ENCODE data around the gene KRT36.

Gene KRT36

DNA sequence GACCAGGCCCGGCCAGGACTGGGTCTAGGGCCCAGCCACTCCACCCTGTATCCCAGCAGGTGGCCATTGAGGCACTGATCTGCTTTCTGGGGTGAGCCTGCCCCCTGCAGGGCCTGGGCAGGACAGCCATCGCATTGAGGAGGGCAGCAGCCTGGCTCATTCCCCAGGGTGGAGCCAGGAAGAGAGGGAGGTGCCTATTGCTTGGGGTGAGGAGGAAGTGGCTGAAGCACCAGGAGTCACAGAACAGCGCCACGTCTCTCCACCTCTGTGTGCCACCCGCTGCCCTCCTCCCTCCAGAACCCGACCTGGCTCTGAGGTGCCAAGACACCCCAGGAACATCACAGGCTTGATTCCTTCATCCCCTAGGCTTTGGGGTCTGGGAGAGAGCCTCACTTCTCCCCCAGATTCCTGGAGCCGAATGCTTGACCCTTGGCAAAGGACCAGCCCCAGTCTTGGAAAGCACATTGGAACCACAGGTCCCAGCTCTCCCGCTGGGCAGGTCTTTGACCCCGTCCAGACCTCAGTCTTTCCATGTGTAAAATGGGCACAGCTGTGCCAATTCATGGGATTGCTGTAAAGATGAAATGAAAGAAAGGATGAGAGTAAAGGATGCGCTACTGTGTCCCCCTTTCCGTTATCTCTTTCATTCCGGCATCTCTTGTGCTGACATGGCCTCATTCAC, 7.2 kb upstream of the KRT36 start:
- H3K36me3 ChIP-seq: no peaks in the 10 kb centered on the region
- H3K9ac ChIP-seq: peak overlapping the region in 3 of 11 experiments; percentile 31 to 51 (median 49); a peak in 4 of 22 replicates
- TF ChIP-seq Cebpa-rat (IDR thresholded peaks at IDR 0.05): no peak
- H4K20me1 ChIP-seq: no peaks in the 10 kb centered on the region
- 0 out of 22 replicates have a peak, but pooled peaks cover 0 to 5% (median 0%) of the 10 kb centered on the region in 11 experiments for H3K9me3 ChIP-seq (replicated peaks in 1 of 11)
- H3K4me1 ChIP-seq: peaks cover 27 to 85% (median 62%) of the 10 kb centered on the region in 10 experiments
- no peaks in the 10 kb centered on the region for H3K27me3 ChIP-seq
- H3K27ac ChIP-seq: peak overlapping the region; percentile 41 to 83 (median 67); a peak in 19 of 22 replicates
- H3K4me2 ChIP-seq: peak overlapping the region; percentile 35 to 88 (median 75)
- H3K4me3 ChIP-seq: peak overlapping the region in 1 of 10 experiments; percentile 25; a peak in 2 of 20 replicates

DNA sequence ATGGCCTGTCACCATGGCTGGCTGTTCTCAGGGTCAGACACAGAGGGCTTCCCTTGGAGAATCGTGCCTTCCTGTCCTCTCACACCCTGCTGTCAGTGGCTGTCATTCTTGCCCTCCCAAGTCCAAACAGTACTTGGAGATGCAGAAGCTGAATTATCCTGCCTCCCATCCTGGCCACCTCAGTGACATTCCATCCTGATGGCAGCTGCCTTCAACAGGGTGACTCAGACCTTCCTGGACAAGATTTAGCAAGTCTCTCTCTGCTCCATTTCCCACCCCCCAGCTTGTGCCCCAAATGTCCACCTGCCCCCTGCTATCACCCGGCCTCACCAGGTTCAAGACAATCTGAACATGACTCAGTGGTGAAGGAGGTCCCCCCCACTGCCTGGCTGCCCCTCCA, 4.8 kb upstream of the KRT36 start:
- peak overlapping the region in 1 of 11 experiments; percentile 3; a peak in 1 of 22 replicates for H3K27ac ChIP-seq
- TF ChIP-seq Cebpa-rat (IDR thresholded peaks at IDR 0.05): no peak
- no peaks in the 10 kb centered on the region for H4K20me1 ChIP-seq
- H3K4me3 ChIP-seq: no peak overlapping the region
- H3K36me3 ChIP-seq: no peaks in the 10 kb centered on the region
- no peak overlapping the region for H3K9ac ChIP-seq
- no peaks in the 10 kb centered on the region for H3K27me3 ChIP-seq
- H3K4me1 ChIP-seq: peaks cover 24 to 80% (median 53%) of the 10 kb centered on the region in 10 experiments
- H3K9me3 ChIP-seq (replicated peaks in 1 of 11): 0 out of 22 replicates have a peak, but pooled peaks cover 0 to 5% (median 0%) of the 10 kb centered on the region in 11 experiments
- peak overlapping the region in 3 of 11 experiments; percentile 0 to 35 (median 23); a peak in 4 of 22 replicates for H3K4me2 ChIP-seq

DNA sequence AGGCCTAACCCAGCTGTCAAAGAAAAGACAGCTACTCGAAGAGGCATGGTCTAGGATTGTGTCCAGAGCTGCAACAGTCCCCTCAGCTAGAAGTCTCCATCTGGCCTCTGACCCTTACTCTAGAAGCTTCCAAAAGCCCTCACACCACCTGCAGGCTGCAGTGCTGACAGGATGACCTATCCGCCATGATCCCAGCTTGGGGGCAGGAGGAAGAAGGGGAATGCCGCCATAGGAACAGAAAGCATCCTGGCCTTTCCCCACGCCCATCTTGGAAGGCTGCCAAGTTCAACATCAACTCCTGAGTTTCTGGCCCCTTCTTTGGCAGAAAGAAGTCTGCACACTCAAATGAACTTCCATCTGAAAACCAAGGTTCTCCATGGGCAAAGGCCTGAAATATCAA, 3.1 kb upstream of the KRT36 start:
- Histone ChIP-seq H3K27me3 (no peaks in the 10 kb centered on the region), H3K9ac (no peak overlapping the region), H4K20me1 (no peaks in the 10 kb centered on the region), H3K4me1 (peaks cover 16 to 66% (median 36%) of the 10 kb centered on the region in 10 experiments), H3K27ac (peak overlapping the region in 2 of 11 experiments; percentile 40 to 42; a peak in 3 of 22 replicates), H3K36me3 (no peaks in the 10 kb centered on the region), H3K9me3 (replicated peaks in 1 of 11) (0 out of 22 replicates have a peak, but pooled peaks cover 0 to 2% (median 0%) of the 10 kb centered on the region in 11 experiments), H3K4me3 (no peak overlapping the region), H3K4me2 (peak overlapping the region in 5 of 11 experiments; percentile 23 to 63 (median 52); a peak in 10 of 22 replicates)
- TF ChIP-seq Cebpa-rat (IDR thresholded peaks at IDR 0.05): no peak

DNA sequence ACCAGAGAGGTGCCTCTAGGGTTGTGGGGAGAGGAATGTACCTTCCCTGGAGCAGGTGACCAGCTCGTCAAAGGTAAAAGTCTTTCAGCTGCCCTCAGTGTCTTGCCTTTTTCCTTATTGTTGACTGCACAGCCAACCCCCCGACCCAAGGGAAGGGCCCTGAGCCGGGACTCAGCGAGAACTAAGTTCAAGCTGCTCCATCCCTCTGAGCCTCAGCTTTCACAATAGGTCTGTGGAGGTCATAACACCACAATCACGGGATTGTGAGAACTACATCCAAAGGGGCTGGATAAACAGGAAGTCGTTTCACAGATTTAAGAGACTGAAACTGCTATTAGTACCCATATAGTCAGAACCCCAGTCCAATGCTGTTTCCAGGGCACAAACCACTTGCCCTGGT, 2.6 kb upstream of the KRT36 start:
- no peaks in the 10 kb centered on the region for H3K9me3 ChIP-seq (replicated peaks in 1 of 11)
- H3K36me3 ChIP-seq: no peaks in the 10 kb centered on the region
- H3K4me3 ChIP-seq: no peak overlapping the region
- H4K20me1 ChIP-seq: no peaks in the 10 kb centered on the region
- peak overlapping the region in 5 of 11 experiments; percentile 23 to 63 (median 52); a peak in 10 of 22 replicates for H3K4me2 ChIP-seq
- TF ChIP-seq Cebpa-rat (IDR thresholded peaks at IDR 0.05): no peak
- peaks cover 13 to 61% (median 32%) of the 10 kb centered on the region in 10 experiments for H3K4me1 ChIP-seq
- peak overlapping the region in 3 of 11 experiments; percentile 18 to 40 (median 21); a peak in 5 of 22 replicates for H3K27ac ChIP-seq
- no peaks in the 10 kb centered on the region for H3K27me3 ChIP-seq
- no peak overlapping the region for H3K9ac ChIP-seq

DNA sequence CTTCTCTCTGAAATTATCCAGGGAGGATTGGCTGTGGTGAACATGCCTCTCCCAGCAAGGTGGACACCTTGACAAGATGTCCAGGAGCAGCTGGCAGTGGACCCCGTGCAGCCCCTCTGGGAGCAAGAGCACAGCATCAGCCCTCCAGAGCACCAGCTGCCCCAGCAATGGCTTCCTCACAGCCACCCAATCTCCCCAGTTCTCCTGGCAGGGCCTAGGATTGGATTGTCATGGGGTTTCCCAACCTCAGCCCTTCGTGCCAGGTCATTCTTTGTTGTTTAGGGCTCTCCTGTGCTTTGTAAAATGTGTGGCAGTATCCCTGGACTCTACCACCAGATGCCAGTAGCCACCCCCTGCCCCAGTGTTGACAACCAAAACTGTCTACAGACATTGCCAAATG, 1.8 kb upstream of the KRT36 start:
- Histone ChIP-seq H3K4me1 (peaks cover 4 to 53% (median 23%) of the 10 kb centered on the region in 10 experiments; a peak in 17 of 20 replicates), H3K9ac (no peak overlapping the region), H3K4me2 (peak overlapping the region in 2 of 11 experiments; percentile 53 to 63; a peak in 3 of 22 replicates), H3K27me3 (no peaks in the 10 kb centered on the region), H3K4me3 (no peak overlapping the region), H3K9me3 (replicated peaks in 1 of 11) (no peaks in the 10 kb centered on the region), H3K36me3 (no peaks in the 10 kb centered on the region), H3K27ac (no peak overlapping the region; a peak in 2 of 22 replicates), H4K20me1 (no peaks in the 10 kb centered on the region)
- no peak for TF ChIP-seq Cebpa-rat (IDR thresholded peaks at IDR 0.05)

DNA sequence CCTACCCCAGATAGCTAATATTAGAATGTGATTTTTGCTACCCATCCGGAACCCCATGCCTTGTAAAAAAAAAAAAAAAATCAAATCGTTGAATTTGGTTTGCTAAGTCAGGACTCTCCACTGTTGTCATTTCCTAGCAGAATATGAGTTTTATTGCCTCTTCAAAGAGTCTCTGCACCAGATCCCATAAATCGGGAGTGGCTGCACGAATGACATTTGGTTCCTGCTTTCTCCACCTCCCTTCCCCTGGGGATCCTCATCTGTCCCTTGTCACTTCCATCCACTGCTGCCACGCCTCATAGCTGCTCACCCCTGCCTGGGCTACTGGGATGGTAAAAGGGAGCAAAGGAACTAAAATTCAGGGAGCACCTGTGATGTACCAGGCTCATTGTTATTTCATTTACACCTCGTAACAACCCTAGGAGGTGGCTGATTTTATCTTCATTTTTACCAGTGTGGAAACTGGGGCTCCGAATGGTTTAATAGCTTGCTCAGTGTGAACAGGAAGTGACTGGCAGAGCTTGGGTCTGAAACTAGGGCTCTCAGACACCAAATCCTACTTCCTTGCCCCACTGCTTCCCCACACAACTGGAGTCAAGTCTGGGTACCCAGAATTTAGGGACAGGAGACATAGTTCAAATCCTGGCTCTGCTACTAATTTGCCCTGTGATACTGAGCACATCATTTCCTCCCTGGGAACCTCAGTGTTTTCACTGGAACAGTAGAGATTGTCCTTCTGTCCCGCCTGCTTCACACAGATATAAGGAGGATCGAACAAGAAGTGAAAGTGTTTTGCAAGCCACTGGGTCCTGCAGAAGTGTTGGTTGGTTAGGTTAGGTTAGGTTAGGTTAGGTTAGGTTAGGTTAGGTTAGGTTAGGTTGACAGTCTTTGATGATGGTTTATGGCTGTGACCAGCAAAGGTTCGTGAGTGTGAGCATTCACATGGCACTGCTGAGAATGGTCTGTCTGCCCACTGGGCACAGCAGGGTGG, 585 bp upstream of the KRT36 start:
- Histone ChIP-seq H3K4me1 (peaks cover 4 to 49% (median 20%) of the 10 kb centered on the region in 10 experiments; a peak in 16 of 20 replicates), H3K27ac (peak overlapping the region in 4 of 11 experiments; percentile 6 to 71 (median 62); a peak in 7 of 22 replicates), H3K36me3 (no peaks in the 10 kb centered on the region), H3K9ac (peak overlapping the region in 2 of 11 experiments; percentile 7 to 50; a peak in 3 of 22 replicates), H3K4me2 (peak overlapping the region in 10 of 11 experiments; percentile 12 to 79 (median 52); a peak in 17 of 22 replicates), H3K4me3 (no peak overlapping the region), H3K27me3 (no peaks in the 10 kb centered on the region), H4K20me1 (no peaks in the 10 kb centered on the region), H3K9me3 (replicated peaks in 1 of 11) (no peaks in the 10 kb centered on the region)
- TF ChIP-seq Cebpa-rat (IDR thresholded peaks at IDR 0.05): no peak

DNA sequence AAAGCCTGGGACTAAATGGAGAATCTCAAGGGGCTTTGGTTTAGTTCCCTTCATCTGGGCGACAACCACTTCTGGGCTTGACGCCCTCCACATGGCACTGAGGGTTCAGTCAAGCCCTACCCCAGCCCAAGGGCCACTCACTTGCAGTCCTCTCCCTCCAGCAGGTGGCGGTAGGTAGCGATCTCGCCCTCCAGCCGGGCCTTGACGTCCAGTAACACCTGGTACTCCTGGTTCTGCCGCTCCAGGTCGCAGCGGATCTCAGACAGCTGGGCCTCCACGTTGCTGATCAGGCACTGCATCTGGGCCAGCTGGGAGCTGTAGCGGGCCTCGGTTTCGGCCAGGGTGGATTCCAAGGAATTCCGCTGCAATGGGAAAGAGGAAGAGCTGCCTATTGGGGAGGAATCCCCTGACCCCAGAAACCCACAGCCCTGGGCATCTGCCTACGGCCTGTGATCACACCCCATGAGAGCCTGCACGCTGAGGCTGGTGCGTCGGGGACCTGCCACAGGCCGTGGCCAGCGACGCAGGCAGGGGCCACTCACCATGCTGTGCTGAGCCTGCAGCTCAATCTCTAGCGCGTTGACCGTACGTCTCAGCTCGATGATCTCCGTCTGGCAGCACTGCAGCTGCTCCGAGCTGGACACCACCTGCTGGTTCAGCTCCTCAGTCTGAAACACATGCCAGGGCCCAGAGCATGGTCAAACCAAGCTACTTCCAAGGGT, 2.7 kb downstream of the KRT36 start:
- Histone ChIP-seq H4K20me1 (no peaks in the 10 kb centered on the region), H3K27ac (no peak overlapping the region), H3K9me3 (replicated peaks in 1 of 11) (no peaks in the 10 kb centered on the region), H3K9ac (no peak overlapping the region), H3K4me3 (no peak overlapping the region), H3K4me2 (no peak overlapping the region), H3K27me3 (no peaks in the 10 kb centered on the region), H3K4me1 (peaks cover 4 to 28% (median 11%) of the 10 kb centered on the region in 10 experiments; a peak in 16 of 20 replicates), H3K36me3 (no peaks in the 10 kb centered on the region)
- TF ChIP-seq Cebpa-rat (IDR thresholded peaks at IDR 0.05): no peak

DNA sequence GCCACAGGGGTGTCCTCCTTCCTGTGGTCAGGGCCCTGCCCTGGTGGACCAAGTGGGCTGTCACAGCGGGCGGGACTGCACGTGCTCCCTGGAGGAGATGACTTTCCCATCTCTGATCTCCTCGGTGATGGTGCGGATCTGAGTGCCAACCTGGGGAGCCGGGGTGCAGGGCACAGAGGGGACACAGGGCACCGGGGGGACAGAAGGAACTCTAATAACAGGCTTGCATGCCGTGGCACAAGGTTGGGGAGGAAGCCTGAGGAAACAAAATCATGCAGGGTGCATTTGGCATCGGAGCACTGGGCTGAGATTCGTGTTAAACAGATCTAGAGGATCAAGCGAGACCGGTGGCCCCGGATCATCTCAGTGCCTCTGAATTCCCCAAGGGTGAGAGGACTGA, 3.4 kb downstream of the KRT36 start:
- no peak overlapping the region for H3K27ac ChIP-seq
- no peaks in the 10 kb centered on the region for H4K20me1 ChIP-seq
- H3K9me3 ChIP-seq (replicated peaks in 1 of 11): no peaks in the 10 kb centered on the region
- no peak overlapping the region for H3K4me2 ChIP-seq
- no peaks in the 10 kb centered on the region for H3K27me3 ChIP-seq
- H3K9ac ChIP-seq: no peak overlapping the region
- H3K4me3 ChIP-seq: no peak overlapping the region
- peaks cover 4 to 21% (median 11%) of the 10 kb centered on the region in 10 experiments; a peak in 16 of 20 replicates for H3K4me1 ChIP-seq
- TF ChIP-seq Cebpa-rat (IDR thresholded peaks at IDR 0.05): no peak
- no peaks in the 10 kb centered on the region for H3K36me3 ChIP-seq
